Right atrium auricular region (tissue), 2 donors: ENCODE data around the gene PFDN1. TPM values are rescaled to one million over a fixed set of nuclear protein-coding genes. Genes with fewer than 3 reads are reported as not detected.

Source experiments
- DNase-seq: peaks from one replicate; pipeline ENCODE4 v3.0.0-alpha.2; 2019; ENCODE audit warnings: low spot score
- H3K27ac ChIP-seq, 2 donors: fragments of 200-600 bp; sonication (generic); 1 replicate in 1 of 2; 2 replicates in 1 of 2; pipeline ENCODE4 v1.5.1; 2016 to 2019
- H3K27me3 ChIP-seq, 2 donors: fragments of 200-600 bp; sonication (generic); one replicate each; pipeline versions ENCODE4 v1.5.1 to v1.6.0; 2017 to 2019
- H3K36me3 ChIP-seq: fragments of 200-600 bp; sonication (generic); one replicate; pipeline ENCODE4 v1.5.1; 2016
- H3K4me1 ChIP-seq, 2 donors: fragments of 200-600 bp; sonication (generic); one replicate each; pipeline versions ENCODE4 v1.5.1 to v1.6.0; 2017 to 2019
- H3K4me3 ChIP-seq, 2 donors: fragments of 200-600 bp; sonication (generic); 1 replicate in 1 of 2; 2 replicates in 1 of 2; pipeline ENCODE4 v1.5.1; 2017 to 2019; ENCODE audit warnings: mild to moderate bottlenecking in 1 of 2, moderate library complexity in 1 of 2
- H3K9me3 ChIP-seq, 2 donors: fragments of 200-600 bp; sonication (generic); one replicate each; pipeline ENCODE4 v1.5.1; 2019
- total RNA-seq, 2 donors: library from RNA; depleted of rRNA; stranded (reverse); fragments of >200 nt; gene quantifications; one replicate each; pipeline ENCODE4 v1.1.0, GENCODE V29; 2016
- TF ChIP-seq, protein P1 (sequence below), 2 donors: fragments of 200-600 bp; sonication (generic); IDR thresholded peaks; one replicate each; pipeline ENCODE4 v1.5.1; 2019; ENCODE audit warnings: antibody characterized with exemption in 2 of 2

PFDN1 gene
- total RNA-seq, 2 donors from 2014 or later, result 80.4 to 123 TPM

GRCh38 chr5:140319833-140320232, 16.9 kb upstream of the PFDN1 start:
- H3K4me1 ChIP-seq, result peaks cover 0 to 32% of the 10 kb centered on the region in 2 donors
- H3K4me3 ChIP-seq, result no peak overlapping the region
- no peaks in the 10 kb centered on the region for H3K9me3 ChIP-seq
- peak; percentile 53 for DNase-seq
- no peak overlapping the region for H3K27ac ChIP-seq
- TF ChIP-seq, protein P1, sequence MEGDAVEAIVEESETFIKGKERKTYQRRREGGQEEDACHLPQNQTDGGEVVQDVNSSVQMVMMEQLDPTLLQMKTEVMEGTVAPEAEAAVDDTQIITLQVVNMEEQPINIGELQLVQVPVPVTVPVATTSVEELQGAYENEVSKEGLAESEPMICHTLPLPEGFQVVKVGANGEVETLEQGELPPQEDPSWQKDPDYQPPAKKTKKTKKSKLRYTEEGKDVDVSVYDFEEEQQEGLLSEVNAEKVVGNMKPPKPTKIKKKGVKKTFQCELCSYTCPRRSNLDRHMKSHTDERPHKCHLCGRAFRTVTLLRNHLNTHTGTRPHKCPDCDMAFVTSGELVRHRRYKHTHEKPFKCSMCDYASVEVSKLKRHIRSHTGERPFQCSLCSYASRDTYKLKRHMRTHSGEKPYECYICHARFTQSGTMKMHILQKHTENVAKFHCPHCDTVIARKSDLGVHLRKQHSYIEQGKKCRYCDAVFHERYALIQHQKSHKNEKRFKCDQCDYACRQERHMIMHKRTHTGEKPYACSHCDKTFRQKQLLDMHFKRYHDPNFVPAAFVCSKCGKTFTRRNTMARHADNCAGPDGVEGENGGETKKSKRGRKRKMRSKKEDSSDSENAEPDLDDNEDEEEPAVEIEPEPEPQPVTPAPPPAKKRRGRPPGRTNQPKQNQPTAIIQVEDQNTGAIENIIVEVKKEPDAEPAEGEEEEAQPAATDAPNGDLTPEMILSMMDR (IDR thresholded peaks at IDR 0.05), result no peak
- H3K27me3 ChIP-seq, result no peaks in the 10 kb centered on the region
- no peaks in the 10 kb centered on the region for H3K36me3 ChIP-seq

- H3K4me1 ChIP-seq, result peaks cover 0 to 21% of the 10 kb centered on the region in 2 donors
- TF ChIP-seq, protein P1 (IDR thresholded peaks at IDR 0.05), result no peak
- DNase-seq, result peak; percentile 32
Measured at GRCh38 chr5:140318792-140319191, 15.9 kb upstream of the PFDN1 start.

DNA sequence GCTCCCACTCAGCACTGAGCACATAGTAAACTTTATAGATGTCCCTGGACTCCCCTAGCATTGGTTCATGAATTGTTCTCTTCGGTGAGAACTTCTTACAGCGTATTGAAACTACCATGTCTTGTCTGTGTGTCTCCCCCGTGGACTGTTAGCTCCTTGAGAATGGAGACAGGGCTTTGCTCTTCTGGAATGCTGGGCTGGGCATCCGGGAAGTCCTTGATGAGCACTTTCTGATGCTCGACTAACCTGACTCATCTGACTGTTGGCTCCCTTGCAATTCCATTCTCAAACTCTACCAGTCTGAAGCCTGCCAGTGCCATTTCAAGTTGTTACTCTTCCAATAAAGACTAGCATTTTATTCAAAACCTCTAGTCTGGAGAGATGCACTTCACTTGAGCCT, 15.0 kb upstream of the PFDN1 start:
- no peak for DNase-seq
- Histone ChIP-seq H3K4me1 (peaks cover 0 to 15% of the 10 kb centered on the region in 2 donors), H3K36me3 (no peaks in the 10 kb centered on the region), H3K27ac (no peak overlapping the region), H3K9me3 (no peaks in the 10 kb centered on the region), H3K4me3 (no peak overlapping the region), H3K27me3 (no peaks in the 10 kb centered on the region)
- TF ChIP-seq, protein P1 (IDR thresholded peaks at IDR 0.05), result no peak

More at GRCh38 chr5:140318792-140319191, 15.9 kb upstream of the PFDN1 start:
- Histone ChIP-seq H3K27me3 (no peaks in the 10 kb centered on the region), H3K4me3 (no peak overlapping the region), H3K36me3 (no peaks in the 10 kb centered on the region), H3K27ac (no peak overlapping the region), H3K9me3 (no peaks in the 10 kb centered on the region)

DNA sequence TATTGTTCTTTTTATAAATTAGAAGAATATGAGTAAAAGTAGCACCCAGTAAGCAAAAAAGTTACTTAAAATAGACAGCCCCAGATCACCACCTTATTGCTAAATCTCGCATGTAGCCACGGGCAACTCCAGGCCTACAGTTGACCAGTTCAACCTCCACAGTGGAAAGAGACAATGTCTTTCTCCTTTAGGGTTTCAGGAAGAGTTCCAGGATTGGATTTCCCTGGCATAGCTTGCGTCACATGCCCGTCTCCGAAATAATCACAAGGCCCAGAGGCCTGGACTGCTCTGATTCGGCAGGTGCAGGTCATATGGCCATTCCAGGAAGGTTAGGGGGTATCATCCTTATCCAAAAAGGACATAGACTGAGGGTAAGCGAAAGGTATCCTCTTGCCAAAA, 9.9 kb upstream of the PFDN1 start:
- TF ChIP-seq, protein P1 (IDR thresholded peaks at IDR 0.05), result no peak
- no peak overlapping the region for H3K4me3 ChIP-seq
- no peak for DNase-seq
- H3K27me3 ChIP-seq, result no peaks in the 10 kb centered on the region
- peak overlapping the region; percentile 52 to 63 for H3K27ac ChIP-seq
- H3K9me3 ChIP-seq, result no peaks in the 10 kb centered on the region
- H3K36me3 ChIP-seq, result no peaks in the 10 kb centered on the region
- peaks cover 0 to 31% of the 10 kb centered on the region in 2 donors for H3K4me1 ChIP-seq

DNA sequence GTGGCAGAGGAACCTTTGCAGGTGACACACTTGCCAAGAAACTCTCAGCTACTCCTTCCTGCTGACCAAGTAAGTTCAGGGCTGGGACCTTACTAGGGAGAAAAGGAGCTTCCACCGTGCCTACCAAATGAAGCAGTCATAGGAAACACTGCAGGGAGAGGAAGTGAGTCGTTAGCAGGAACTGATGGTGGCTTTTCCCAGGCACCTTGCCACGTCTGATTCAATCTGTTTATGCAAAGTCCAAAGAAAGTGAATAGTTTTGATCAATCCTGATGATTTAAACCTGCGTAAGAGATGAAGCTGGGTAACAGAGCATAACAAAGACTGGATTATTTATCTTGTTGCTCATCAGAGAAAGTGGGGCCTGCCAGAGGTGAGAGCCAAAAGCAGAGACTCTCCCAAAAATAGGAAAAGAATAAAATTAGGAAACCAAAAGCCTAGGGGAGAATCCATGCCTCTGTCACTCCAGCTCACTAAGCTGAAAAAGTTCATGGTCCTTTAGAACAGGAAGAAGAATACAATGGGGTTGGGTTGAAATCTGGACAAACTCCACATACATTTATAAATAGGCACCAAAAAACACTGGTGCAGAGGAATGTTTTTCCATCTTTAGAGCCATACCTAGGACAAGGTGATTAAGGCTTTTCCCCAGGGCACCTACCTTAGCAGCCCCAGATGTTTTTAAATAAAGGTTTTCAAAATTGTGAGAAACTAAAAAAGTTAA, 9.3 kb upstream of the PFDN1 start:
- Histone ChIP-seq H3K27ac (peak overlapping the region; percentile 52 to 63), H3K27me3 (no peaks in the 10 kb centered on the region), H3K36me3 (no peaks in the 10 kb centered on the region), H3K9me3 (no peaks in the 10 kb centered on the region), H3K4me3 (no peak overlapping the region), H3K4me1 (peaks cover 0 to 31% of the 10 kb centered on the region in 2 donors)
- TF ChIP-seq, protein P1 (IDR thresholded peaks at IDR 0.05), result no peak
- no peak for DNase-seq
